Activated CD8-positive, alpha-beta memory T cell treated with anti-CD3 and anti-CD28 coated beads for 4 hours (primary cell): ENCODE measurements around the gene HRC.

Experiments used
- DNase-seq, 2 donors: peaks; one replicate each; pipeline ENCODE4 v3.0.0-alpha.2; 2020; ENCODE audit warnings: low read depth in 2 of 2

Gene HRC

DNA sequence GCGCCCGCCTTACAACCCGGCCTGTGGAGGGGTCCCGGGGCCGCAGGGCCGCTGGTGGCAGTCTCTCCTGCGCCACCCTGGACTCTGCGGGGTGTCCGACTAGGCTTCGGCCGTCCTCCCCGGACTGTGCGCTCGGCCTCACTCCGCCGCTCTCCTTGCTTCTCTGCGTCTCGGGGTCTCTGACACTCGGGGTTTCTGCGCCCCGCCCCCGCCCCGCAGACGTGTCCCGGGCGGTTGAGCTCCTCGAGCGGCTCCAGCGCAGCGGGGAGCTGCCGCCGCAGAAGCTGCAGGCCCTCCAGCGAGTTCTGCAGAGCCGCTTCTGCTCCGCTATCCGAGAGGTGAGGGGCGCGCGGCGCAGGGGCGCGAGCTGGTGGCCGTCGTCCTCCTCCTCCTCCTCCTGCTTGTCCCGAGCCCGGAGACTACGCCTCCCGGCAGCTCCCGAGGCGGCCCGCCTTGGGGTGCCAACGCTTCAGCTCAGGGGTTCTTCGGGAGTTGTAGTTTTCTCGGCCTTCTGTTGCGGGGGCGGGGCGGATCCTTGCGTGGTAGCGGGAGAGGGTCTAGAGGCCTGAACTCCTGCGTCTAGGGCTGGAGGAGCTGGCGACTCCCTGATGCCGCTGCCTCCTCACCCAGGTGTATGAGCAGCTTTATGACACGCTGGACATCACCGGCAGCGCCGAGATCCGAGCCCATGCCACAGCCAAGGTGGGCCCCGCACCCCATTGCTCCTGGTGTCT, 40.4 kb downstream of the HRC start:
- no peak for DNase-seq

DNA sequence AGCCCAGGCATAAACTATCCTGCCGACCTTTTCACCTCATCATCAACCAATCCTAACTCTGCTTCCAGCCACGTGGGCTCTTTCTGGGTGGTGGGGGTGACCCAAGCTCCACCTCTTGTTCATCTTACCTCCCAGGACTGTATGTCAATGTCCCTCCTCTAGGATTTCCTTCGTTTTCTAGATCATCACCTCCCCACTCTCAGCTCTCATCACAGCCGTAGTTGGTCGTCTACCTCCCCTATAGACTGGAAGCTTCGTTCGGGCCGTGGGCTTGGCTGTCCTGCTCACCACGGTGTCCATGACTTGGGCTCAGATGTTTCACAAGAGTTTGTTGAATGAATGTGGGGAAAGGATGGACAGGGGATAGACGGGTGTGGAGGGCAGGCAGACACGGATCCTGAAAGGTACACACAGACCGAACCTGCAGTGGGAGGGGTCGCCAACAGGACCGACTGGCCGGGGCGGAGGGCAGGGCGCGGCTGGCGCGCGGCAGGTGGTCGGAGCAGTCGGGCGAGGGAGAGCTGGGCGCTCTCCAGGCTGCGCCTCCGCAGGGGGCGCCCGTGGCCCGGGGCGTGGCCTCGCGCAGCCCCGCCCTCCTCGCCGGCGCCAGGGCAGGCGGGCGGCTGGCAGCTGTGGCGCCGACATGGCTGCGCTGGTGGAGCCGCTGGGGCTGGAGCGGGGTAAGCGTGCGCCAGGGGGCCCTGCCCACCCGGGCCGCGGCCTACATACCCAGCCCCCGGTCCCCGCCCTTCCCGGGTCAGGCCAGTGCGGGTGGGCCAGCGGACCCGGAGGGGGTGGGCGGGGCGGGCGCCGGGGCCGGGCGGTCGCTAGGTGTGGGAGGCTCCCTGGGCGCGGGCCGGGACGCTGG, 41.2 kb downstream of the HRC start, which contains the start of gene LIN7B:
LIN7B (plus strand) TSS at position 609 of the 868 bp plus-strand sequence; CDS start at position 644, 35 bp downstream.
- DNase-seq: peak; percentile 40 to 49

DNA sequence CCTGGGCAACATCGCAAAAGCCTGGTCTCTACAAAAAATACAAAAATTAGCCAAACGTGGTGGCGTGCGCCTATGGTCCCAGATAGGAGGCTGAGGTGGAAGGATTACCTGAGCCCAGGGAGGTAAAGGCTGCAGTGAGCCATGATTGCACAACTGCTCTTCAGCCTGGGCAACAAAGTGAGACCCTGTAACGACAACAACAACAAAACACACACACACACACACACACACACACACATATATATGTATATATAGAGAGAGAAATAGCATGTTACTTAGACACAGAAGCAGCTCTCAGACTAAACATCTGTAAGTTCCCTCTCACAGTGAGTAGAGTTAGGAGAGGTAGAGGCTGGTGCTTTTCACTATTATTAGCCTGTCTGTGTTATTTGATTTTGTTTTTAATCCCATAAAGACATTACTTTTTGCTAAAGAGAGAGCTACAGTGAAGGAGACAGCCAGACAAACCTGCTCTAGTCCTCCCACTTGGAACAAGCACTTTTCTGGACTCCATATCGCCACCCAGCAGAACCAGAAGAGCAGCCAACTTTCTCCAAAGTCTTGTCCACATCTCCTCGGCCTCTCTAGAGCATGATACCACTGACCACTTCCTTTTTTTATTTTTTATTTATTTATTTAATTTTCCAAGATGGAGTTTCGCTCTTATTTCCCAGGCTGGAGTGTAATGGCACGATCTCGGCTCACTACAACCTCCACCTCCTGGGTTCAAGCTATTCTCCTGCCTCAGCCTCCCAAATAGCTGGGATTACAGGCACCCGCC, 43.8 kb downstream of the HRC start:
- no peak for DNase-seq

DNA sequence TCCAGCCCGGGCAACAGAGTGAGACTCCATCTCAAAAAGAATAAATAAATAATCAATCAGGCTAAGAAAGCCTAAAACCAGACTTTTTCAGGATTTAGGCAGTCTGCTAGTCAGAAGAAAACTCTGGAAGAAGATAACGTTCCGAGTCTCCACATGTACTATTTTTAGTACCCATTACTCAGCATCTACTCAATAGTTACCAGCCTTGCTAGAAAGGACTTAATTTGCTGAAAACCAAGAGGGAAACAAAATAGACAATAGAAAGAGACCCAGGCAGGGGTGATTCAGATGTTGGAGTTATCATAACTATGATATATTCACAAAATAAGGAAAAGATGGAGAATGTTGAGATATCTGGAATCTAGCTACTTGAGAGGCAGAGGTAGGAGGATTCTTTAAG, 44.6 kb downstream of the HRC start:
- DNase-seq: no peak

DNA sequence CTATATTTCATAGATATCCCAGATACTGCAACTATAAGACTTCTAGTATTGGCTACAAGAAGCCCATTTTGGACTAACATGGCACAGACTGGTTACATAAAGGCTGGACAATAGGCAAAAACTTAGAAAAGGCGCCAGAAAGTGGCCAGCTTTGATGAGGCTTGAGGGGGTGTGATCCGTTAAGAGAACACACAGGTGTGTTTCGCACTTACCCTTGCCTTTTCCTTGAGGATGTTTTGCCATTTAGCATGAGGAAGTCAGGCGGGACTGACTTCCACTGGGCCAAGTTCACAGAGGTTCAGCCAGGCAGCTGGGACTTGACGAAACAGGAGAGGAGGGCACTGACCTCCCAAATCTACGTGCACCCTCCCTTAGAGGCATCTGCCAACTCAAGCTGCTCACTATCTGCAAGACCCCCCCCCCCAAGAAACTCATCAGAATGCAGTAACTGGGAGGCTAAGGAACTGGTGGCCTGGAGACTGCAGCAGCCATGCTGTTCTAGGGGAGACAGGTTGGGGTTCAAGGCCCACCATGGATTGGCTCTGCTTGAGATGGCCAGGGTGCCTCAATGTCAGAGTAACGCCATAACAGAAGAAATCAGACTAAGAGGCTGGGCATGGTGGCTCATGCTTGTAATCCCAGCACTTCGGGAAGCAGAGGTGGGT, 45.5 kb downstream of the HRC start:
- DNase-seq: no peak

DNA sequence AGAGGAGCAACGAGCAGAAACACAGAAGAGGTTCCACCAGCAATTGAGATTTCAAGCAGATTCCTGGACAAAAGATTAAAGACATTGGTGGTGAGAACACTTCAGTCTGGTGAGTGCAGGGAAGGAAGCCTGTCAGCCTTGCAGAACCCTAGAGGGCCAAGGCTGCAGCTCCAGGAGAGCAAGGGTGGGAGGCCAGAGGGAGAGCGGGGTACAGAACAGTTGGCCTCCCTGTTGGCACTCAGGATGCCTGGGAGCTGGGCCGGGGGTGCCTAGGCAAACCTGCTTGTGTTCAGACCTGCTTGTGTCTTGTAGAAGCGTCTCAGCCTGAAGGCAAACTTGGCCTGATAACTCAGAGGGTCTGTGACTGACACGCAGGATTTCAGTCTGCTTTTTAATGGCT, 46.1 kb downstream of the HRC start:
- no peak for DNase-seq

DNA sequence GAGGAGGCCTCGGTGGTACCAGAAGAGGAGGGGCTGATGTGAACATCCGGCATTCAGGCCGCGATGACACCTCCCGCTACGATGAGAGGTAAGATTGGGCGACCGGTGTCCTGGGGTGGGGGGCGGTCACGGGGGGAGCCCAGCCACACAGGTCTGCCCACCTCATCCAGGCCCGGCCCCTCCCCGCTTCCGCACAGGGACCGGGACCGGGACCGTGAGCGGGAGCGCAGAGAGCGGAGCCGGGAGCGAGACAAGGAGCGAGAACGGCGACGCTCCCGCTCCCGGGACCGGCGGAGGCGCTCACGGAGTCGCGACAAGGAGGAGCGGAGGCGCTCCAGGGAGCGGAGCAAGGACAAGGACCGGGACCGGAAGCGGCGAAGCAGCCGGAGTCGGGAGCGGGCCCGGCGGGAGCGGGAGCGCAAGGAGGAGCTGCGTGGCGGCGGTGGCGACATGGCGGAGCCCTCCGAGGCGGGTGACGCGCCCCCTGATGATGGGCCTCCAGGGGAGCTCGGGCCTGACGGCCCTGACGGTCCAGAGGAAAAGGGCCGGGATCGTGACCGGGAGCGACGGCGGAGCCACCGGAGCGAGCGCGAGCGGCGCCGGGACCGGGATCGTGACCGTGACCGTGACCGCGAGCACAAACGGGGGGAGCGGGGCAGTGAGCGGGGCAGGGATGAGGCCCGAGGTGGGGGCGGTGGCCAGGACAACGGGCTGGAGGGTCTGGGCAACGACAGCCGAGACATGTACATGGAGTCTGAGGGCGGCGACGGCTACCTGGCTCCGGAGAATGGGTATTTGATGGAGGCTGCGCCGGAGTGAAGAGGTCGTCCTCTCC, 47.4 kb downstream of the HRC start:
- DNase-seq: no peak

DNA sequence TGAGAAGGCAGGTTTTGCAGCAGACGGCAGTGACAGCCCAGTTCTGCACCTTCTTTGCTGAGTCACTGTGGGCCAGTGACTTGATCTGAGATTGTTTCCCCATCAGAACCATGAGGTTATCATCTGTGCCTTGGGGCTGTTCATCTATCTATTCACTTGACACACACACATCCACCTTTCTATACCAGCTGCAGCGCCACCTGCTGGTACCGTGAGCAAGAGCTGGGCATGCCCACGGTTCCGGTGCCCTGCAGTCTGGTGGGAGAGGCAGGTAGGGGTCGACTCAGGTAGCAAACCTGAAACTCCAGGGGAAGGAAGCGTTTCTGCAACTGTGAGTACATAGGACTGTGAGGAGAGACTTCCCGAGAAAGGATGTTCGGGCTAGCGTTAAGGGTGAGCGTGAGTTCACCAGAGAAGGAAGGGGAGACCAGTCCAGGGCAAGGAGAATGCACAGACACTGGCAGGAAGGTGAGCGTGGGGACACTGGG, 48.5 kb downstream of the HRC start:
- peak; percentile 24 to 42 for DNase-seq

DNA sequence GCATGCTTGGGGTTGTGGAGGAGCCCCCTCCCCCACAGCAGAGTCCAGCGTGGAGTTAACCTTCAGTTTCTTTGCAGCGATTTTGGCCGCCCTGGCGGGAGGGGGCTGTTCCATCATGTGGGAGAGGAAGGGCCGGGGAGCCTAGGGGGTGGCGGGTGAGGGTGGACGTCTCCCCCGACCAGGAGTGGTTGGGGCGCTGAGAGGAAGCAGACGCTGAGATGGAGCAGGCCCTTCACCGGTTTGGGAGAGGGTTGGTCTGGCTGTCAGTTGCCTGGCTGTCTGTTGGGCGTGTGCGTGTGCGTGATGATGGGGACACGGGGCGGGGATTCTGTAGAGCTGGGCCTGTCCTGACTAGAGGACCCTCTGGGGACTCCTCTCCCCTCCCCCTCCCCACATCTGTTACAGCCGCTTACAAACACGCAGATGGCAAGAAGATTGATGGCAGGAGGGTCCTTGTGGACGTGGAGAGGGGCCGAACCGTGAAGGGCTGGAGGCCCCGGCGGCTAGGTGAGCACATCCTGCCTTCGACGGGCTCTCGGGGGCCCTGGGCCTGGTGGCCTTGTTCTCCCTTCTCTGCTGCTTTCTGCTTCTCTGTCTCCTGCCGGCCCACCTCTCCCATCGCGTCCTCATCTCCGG, 50.8 kb downstream of the HRC start:
- DNase-seq: no peak

DNA sequence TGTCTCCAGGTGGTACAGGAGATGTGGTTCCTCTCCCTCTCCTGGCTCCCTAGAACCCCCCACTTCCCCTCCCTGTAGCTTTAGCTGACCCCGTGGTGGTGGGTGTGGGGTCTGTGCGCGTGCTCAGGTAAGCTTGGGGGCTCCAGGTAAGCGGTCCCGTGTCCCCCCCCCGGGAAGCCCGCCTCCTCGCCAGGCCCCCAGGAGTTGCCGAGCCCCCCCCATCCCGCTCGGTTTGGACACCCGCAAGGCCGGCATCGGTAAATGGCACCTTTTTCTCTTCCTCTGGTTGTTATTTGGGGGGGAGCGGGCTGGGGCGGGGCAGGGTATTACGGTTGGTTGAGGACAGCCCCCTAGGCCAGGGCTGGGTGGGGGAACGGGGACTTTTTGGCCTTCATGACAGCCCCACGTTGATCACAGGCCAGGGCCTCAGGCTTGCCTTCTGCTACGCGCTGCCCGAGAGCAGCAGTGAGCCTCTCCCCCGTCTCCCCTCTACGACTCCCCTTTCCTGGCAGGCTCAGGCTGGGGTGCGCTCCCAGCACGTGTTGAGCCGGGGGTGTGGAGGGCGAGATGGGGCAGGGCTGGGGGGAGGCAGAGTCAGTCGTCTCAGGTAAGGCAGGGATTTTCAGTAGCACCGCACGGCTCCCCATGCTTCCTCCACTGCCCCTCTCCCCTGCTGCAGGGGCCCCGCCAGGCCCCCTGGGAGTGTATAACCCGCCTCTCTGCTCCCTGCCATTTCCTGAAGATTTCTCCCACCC, 51.7 kb downstream of the HRC start:
- DNase-seq: no peak

DNA sequence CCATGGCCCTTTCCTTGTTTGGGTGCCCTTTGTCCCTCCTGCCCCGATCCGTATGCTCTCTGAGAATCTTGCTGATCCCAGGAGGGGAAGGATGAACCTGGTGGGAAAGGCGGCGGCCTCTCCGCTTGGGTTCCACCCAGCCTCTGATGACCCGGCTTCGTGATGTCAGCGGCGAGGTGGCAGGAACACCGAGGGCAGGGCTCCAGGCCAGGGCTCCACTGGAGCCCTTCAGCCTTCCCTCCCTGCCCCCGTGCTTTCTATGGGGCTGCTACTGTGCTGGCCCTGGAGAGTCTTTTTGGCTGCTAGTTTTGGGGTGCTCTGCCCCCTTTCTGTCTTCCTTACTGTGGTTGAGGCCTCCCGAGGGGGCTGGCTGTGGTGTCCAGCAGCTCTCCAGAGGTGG, 52.9 kb downstream of the HRC start:
- DNase-seq: no peak
